Stimulated activated CD8-positive, alpha-beta memory T cell treated with anti-CD3 and anti-CD28 coated beads, Interleukin-12 subunit alpha, Interleukin-12 subunit beta, amount 100 ng/mL, for 24 hours (primary cell): ENCODE results near the gene GPR35.

Source experiments
- DNase-seq: peaks from one replicate; pipeline ENCODE4 v3.0.0-alpha.2; 2020; ENCODE audit errors: extremely low read depth

The GPR35 gene

GRCh38 chr2:240623531-240624010, 1.7 kb upstream of the GPR35 start:
- no peak for DNase-seq

- no peak for DNase-seq
Observed at GRCh38 chr2:240624011-240624949, 1.0 kb upstream of the GPR35 start.

- DNase-seq, result no peak
Observed at GRCh38 chr2:240626531-240627300, 1.4 kb downstream of the GPR35 start.

DNA sequence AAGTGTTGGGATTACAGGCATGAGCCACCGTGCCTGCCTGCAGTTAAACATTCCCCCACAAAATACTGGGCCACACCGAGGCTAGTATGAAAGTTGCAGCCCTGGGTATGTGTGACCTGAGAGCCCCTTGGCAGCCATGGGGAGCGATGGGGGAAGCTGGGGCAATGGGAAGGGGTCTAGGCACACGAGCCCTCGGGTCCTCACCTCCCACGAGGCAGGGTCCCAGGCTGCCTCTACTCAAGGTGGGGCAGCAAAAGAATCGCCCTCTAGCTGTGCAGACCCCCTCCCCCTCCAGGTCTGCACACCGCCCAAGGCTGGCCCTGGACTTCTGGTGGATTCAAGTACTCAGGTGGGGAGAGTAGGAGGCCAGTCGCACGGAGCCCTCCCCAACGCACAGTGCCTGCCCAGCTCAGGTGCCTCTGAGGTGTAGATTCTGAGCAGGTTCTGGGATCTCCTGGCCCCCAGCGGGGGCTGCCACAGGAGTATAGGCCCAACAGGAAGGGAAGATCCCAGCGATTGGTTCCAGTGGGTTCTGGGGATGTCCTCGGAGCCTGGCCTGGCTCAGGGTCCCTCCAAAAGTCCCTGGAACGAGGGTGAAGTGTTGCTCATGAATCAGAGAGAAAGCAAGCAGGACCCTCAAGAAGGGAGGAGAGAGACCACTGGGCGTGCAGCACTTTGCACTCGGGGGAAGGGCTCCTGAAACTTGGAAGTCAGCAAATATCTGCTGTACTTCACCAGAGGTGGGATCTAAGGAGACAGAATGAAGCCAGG, 2.6 kb downstream of the GPR35 start:
- no peak for DNase-seq

DNA sequence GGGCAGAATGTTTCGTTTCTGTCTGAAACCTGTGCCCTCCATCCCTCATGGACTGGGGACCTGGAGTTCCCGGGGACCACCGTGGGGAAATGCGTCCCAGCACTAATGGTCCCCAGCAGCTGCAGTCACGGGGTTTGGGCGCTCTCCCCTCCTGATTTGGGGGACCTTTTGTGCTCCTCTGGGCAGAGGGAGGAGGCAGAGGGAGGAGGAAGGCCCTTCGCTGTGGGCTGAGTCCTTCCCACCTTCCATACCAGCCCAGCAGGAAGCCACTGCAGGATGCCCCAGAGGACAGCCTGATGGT, 3.2 kb downstream of the GPR35 start:
- no peak for DNase-seq

- no peak for DNase-seq
Observed at GRCh38 chr2:240628808-240629618, 3.7 kb downstream of the GPR35 start.

DNA sequence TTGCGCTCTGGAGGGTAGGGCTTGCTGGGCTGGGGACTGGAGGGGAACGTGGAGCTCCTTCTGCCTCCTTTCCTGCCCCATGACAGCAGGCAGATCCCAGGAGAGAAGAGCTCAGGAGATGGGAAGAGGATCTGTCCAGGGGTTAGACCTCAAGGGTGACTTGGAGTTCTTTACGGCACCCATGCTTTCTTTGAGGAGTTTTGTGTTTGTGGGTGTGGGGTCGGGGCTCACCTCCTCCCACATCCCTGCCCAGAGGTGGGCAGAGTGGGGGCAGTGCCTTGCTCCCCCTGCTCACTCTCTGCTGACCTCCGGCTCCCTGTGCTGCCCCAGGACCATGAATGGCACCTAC, 4.3 kb downstream of the GPR35 start:
- DNase-seq, result no peak

GRCh38 chr2:240629968-240630770, 4.9 kb downstream of the GPR35 start:
- no peak for DNase-seq

- DNase-seq, result no peak
Observed at GRCh38 chr2:240630771-240631547, 5.7 kb downstream of the GPR35 start.

GRCh38 chr2:240631548-240632305, 6.4 kb downstream of the GPR35 start:
- DNase-seq, result no peak

DNA sequence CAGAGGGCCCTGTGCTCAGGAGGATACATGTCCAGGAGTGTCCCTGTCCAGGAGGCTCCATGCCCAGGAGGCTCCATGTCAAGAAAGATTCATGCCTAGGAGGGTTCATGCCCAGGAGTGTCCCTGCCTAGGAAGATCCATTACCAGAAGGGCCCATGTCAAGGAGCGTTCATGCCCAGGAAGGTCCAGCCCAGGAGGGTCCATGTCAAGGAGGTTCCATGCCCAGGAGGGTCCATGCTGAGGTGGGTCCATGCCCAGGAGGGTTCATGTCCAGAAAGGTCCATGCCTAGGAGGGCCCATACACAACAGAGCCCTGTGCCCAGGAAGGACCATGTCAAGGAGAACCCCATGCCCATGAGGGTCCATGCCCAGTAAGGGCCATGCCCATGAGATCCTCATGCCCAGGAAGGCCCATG, 7.0 kb downstream of the GPR35 start:
- no peak for DNase-seq

DNA sequence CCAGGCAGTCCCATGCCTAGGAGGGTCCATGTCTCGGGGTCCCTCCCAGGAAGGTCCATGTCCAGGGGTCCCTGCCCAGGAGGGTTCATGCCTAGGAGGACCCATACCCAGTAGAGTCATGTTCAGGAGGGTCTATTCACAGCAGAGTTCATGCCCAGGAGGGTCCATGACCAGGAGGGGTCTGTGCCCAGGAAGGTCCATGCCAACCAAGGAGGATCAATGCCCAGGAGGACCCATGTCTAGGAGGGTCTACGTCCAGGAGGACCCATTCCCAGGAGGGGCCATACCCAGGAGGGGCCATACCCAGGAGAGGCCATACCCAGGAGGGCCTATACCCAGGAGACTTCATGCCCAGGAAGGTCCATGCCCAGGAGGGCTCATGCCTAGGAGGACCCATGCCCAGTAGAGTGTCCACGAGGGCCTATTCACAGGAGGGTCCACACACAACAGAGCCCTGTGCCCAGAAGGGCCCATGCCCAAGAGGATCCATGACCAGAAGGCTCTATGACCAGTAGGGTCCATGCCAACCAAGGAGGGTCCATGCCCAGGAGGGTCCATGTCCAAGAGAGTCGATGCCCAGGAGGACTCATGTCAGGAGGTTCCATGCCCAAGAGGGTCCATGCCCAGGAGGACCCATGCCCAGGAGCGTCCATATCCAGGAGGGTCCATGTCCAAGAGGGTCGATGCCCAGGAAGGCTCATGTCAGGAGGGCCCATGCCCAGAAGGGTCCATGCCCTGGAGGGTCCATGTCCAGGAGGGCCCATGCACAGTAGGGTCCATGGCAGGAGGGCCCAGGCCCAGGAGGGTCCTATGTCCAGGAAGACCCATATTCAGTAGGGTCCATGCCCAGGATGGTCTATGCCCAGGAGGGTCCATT, 10.1 kb downstream of the GPR35 start:
- no peak for DNase-seq

DNA sequence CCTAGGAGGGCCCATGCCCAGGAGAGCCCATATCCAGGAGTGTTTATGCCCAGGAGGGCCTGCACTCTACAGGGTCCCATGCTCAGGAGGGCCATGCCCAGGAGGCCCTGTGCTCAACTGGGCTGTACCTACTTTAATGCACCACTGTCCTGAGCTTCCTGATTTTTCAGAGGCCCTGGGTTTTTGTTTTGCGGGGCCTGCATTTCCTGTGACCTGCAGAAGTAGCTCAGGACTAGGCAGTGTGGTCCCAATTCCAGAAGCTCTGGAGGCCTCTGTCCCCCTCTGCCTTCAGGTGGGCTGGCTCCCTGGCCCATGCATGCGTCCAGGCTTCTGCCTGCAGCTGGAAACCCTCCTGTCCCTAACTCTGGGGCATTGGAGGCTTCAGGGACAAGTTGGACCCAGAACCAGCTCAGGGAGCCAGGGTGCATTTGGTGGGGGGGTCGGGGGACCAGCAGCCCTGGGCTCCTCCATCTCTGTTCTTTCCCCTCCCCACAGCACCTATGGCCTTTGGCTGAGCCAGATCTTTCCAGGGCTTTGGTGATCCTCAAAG, 10.8 kb downstream of the GPR35 start:
- DNase-seq, result no peak

- DNase-seq, result no peak
Observed at GRCh38 chr2:240636563-240637115, 11.4 kb downstream of the GPR35 start.

GRCh38 chr2:240637116-240637900, 12.0 kb downstream of the GPR35 start:
- DNase-seq, result no peak

DNA sequence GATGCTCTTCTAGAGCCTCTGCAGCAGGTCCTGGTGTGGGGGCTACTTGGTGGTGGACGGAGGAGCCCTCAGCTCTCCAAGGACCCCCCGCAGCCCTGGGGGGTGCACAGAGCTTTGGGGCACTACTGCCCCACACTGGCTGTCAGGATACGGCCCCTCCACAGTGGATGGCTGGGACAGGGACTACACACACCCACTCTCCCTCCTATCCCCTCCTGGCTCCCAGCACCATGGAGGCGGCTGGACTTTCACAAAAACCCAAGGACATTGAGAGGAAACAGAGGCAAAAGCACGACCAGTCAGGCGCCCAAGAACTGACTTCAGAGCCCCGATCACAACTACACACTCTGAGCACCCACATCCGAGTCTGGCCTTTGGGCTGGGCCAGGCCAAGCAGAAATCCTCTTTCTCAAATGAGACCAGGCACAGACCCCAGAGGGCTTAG, 12.6 kb downstream of the GPR35 start:
- DNase-seq, result no peak
